Activated CD4-positive, alpha-beta T cell treated with anti-CD3 and anti-CD28 coated beads, Interleukin-2, amount 10 ng/mL, durations not matched to agents 7 days and 5 days (primary cell): ENCODE data around the gene CREB5. TPM values are rescaled to one million over a fixed set of nuclear protein-coding genes. Genes with fewer than 3 reads are reported as not detected.

Experiments
- CTCF ChIA-PET: fragments of 350-600 bp; sonication (Branson Sonifier 250); formaldehyde crosslinking; loops from one replicate; lab custom pipeline; 2021; ENCODE audit warnings: antibody characterized with exemption; lab: Charles Lee
- POLR2A ChIA-PET: fragments of 350-600 bp; sonication (Branson Sonifier 250); formaldehyde crosslinking; loops from one replicate; lab custom pipeline; 2021; ENCODE audit warnings: antibody characterized with exemption; lab: Charles Lee
- DNase-seq: peaks from one replicate; pipeline ENCODE4 v3.0.0-alpha.2; 2020
- H3K27ac Mint-ChIP-seq: one replicate; pipeline ENCODE4 v1.8.0; 2021; ENCODE audit warnings: mild to moderate bottlenecking, moderate library complexity, mixed read lengths
- H3K27me3 Mint-ChIP-seq: one replicate; pipeline ENCODE4 v1.8.0; 2021; ENCODE audit warnings: mixed read lengths
- H3K36me3 Mint-ChIP-seq: one replicate; pipeline ENCODE4 v1.8.0; 2021; ENCODE audit warnings: low read depth, mixed read lengths
- H3K4me1 Mint-ChIP-seq: one replicate; pipeline ENCODE4 v1.8.0; 2021; ENCODE audit warnings: mixed read lengths
- H3K4me3 Mint-ChIP-seq: one replicate; pipeline ENCODE4 v1.8.0; 2021; ENCODE audit warnings: mild to moderate bottlenecking, moderate library complexity, mixed read lengths
- H3K9me3 Mint-ChIP-seq: one replicate; pipeline ENCODE4 v1.8.0; 2021; ENCODE audit warnings: mixed read lengths
- total RNA-seq, 2 experiments: library from RNA; stranded (reverse); gene quantifications; one replicate each; pipeline ENCODE4 v1.2.3, GENCODE V29; 2021

CREB5 gene
- total RNA-seq, 2 experiments from 2014 or later = not detected

DNA sequence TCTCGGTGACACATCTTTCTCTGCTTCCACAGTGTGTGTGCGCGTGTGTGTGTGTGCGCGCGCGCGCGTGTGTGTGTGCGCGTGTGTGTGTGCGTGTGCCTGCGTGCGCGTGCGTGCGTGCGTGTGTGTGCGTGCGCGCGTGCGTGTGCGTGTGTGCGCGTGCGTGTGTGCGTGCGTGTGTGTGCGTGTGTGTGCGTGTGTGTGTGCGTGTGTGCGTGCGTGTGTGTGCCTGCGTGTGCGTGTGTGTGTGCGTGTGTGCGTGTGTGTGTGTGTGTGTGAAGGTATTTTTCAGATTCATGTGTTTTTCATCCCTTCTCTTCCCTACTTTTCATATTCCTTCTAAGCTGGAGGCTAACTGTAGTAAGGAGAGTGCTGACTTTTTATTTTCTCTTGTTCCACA lies 148.4 kb downstream of the CREB5 start:
- no peaks in the 10 kb centered on the region for H3K36me3 Mint-ChIP-seq
- H3K4me1 Mint-ChIP-seq = no peaks in the 10 kb centered on the region
- CTCF ChIA-PET = no interaction called here
- POLR2A ChIA-PET = no interaction called here
- no peak overlapping the region for H3K4me3 Mint-ChIP-seq
- no peaks in the 10 kb centered on the region for H3K9me3 Mint-ChIP-seq
- H3K27me3 Mint-ChIP-seq = peaks cover 3% of the 10 kb centered on the region
- no peak for DNase-seq
- no peak overlapping the region for H3K27ac Mint-ChIP-seq

GRCh38 chr7:28564033-28564432 lies 151.7 kb downstream of the CREB5 start:
- H3K27me3 Mint-ChIP-seq = peaks cover 1% of the 10 kb centered on the region
- no peaks in the 10 kb centered on the region for H3K36me3 Mint-ChIP-seq
- no peak for DNase-seq
- ChIA-PET POLR2A (no interaction called here), CTCF (no interaction called here)
- H3K9me3 Mint-ChIP-seq = no peaks in the 10 kb centered on the region
- H3K4me3 Mint-ChIP-seq = no peak overlapping the region
- no peaks in the 10 kb centered on the region for H3K4me1 Mint-ChIP-seq
- H3K27ac Mint-ChIP-seq = no peak overlapping the region

DNA sequence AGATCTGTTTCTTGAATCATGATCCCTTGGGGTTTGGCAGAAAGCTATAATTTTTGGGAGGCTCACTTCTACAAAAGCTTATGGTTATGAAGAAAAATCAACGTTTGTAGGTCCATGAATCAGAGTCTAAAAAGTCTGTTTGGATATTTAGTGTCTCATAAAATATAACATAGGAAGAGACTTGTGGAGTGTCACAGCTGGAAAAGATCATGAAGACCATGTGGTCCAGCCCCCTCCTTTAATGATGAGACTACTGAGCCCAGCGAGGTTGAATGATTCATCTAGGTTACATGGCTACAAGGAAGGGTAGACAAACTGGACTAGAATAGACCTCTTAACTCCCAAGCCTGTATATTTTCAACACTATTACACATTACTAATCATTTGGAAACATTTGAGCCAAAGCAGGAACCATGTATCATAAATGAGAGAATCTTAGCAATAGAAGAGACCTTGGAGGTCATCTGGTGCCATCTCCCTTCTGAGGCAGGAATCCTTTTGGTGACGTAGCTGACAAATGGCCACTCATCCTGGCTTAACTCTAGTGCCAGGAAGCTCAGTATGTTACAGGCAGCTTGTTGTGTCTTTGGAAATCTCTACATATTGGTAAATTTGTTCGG lies 152.5 kb downstream of the CREB5 start:
- POLR2A ChIA-PET = no interaction called here
- Mint-ChIP-seq H3K4me1 (no peaks in the 10 kb centered on the region), H3K4me3 (no peak overlapping the region), H3K27me3 (no peaks in the 10 kb centered on the region), H3K27ac (no peak overlapping the region), H3K9me3 (no peaks in the 10 kb centered on the region), H3K36me3 (no peaks in the 10 kb centered on the region)
- DNase-seq = no peak
- CTCF ChIA-PET = no interaction called here

DNA sequence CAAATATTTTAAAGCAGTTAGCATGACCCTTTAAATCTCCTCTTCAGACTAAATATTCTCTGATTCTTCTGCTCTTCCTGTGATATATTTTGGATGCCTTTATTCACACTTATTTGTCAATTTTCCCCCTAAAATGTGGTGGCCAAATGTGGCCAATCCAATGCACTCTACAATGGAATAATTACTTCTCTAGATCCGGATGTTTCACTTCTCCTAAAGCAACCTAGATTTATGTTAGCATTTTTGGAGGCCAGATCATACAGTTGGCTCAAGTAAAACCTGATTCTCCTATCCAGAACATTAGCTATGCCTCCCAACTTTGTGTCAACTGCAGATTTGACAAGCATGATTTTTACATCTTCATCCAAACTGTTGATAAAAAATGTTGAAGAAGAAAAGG lies 153.7 kb downstream of the CREB5 start:
- Mint-ChIP-seq H3K4me1 (no peaks in the 10 kb centered on the region), H3K9me3 (no peaks in the 10 kb centered on the region), H3K27ac (no peak overlapping the region), H3K4me3 (no peak overlapping the region), H3K36me3 (no peaks in the 10 kb centered on the region), H3K27me3 (no peaks in the 10 kb centered on the region)
- ChIA-PET POLR2A (no interaction called here), CTCF (no interaction called here)
- no peak for DNase-seq

DNA sequence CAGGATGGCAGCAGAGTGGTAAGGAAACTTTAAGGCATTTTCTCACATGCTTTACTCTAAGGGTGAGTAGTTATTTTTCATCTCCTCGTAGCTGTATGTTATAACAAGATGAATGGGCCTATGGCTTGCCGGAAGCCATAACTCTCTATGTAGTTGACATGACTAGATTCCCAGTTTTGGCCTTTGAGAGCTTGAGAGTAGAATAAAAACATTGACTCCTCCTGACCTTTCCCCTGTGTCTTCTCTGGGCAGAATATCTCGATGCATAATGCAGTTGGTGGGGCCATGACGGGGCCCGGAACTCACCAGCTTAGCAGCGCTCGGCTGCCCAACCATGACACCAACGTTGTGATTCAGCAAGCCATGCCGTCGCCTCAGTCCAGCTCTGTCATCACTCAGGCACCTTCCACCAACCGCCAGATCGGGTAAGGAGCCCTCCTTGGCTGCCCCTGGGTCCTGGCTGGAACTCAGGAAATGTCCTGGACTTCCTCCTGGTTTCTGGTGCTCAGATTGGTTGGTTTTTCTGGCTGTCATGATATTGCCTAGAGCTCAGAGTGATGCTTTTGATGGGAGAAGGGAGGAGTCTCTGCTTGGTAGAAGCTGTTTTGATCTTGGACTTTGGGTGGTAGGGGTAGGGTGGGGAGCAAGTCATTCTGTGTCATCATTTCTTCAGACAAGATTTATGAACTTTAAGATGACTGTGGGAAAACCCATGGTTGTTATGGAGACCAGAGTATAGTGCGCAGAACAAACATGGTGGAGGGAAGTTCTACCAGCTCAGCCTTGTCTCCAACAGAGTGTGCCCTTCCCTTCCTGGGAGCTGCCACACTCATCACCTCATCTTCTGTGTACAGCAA lies 158.0 kb downstream of the CREB5 start:
- Mint-ChIP-seq H3K9me3 (no peaks in the 10 kb centered on the region), H3K4me3 (no peak overlapping the region), H3K4me1 (no peaks in the 10 kb centered on the region), H3K36me3 (no peaks in the 10 kb centered on the region), H3K27ac (no peak overlapping the region), H3K27me3 (peaks cover 2% of the 10 kb centered on the region)
- ChIA-PET POLR2A (no interaction called here), CTCF (no interaction called here)
- no peak for DNase-seq

GRCh38 chr7:28570970-28571288 lies 158.6 kb downstream of the CREB5 start:
- H3K36me3 Mint-ChIP-seq = no peaks in the 10 kb centered on the region
- H3K4me3 Mint-ChIP-seq = no peak overlapping the region
- no peak for DNase-seq
- H3K4me1 Mint-ChIP-seq = no peaks in the 10 kb centered on the region
- no peaks in the 10 kb centered on the region for H3K9me3 Mint-ChIP-seq
- H3K27me3 Mint-ChIP-seq = peaks cover 2% of the 10 kb centered on the region
- H3K27ac Mint-ChIP-seq = no peak overlapping the region
- ChIA-PET POLR2A (no interaction called here), CTCF (no interaction called here)

GRCh38 chr7:28571405-28571804 lies 159.1 kb downstream of the CREB5 start:
- ChIA-PET POLR2A (no interaction called here), CTCF (no interaction called here)
- no peaks in the 10 kb centered on the region for H3K4me1 Mint-ChIP-seq
- no peak overlapping the region for H3K27ac Mint-ChIP-seq
- DNase-seq = no peak
- peaks cover 2% of the 10 kb centered on the region for H3K27me3 Mint-ChIP-seq
- H3K4me3 Mint-ChIP-seq = no peak overlapping the region
- H3K9me3 Mint-ChIP-seq = no peaks in the 10 kb centered on the region
- no peaks in the 10 kb centered on the region for H3K36me3 Mint-ChIP-seq

DNA sequence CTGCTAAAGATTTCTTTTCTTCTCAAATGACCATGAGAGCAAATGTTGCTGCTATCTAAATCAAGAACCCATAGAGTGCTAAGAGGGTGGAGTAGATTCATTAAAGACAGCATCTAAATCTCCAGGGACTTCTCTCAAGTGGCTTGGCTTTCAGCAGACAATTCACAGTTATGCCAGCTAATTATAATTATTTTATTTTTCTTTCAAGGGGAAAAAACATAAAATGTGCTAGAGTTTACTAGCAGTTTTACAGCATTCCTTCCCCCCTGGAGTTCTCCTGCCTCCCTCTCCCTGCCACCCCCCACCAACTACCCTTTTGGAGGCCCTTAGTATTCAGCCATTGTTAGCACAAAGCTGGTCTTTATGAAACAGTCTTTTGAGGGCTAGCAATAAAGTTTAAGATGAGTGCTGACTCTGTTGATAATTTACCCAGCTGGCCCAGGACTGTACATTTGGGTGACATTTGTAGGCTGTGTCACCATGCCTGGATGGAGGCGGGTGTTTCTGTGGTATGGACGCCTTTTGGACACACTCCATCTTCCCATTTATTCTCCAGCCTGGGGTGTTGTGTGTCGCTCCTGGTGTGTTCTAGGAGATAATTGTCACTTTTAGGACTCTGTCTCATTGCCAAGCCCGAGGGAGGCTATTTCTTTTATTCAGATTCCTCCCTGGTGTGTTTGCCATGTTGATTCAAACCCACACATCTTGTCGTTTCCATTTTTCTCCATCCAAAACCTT lies 160.2 kb downstream of the CREB5 start:
- no peak overlapping the region for H3K27ac Mint-ChIP-seq
- peaks cover 2% of the 10 kb centered on the region for H3K27me3 Mint-ChIP-seq
- no peak for DNase-seq
- CTCF ChIA-PET = no interaction called here
- POLR2A ChIA-PET = no interaction called here
- H3K36me3 Mint-ChIP-seq = no peaks in the 10 kb centered on the region
- H3K4me3 Mint-ChIP-seq = no peak overlapping the region
- no peaks in the 10 kb centered on the region for H3K4me1 Mint-ChIP-seq
- no peaks in the 10 kb centered on the region for H3K9me3 Mint-ChIP-seq

DNA sequence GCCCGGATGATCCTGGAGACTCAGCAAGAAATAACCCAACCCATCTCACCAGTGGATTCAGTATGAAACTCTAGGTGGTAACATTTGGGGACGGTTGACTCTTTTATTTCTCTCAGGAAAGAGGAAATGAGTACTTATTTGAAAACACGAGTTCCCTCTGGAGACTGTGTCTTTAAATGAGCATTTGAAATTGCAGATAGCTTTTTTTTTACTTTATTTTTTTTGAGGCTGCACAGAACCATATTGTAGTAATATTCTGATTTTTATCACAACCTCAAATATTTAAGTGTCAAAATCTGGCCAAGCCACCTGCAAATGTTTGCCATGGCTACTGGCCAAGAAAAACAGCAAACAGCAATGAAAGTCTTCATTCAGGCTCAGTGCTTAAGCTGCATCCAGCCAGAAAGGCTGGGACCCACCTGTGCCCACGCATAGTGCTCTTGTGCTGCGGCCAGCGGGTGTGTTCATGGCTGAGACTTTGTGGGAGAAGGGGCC lies 160.8 kb downstream of the CREB5 start:
- Mint-ChIP-seq H3K27me3 (peaks cover 4% of the 10 kb centered on the region), H3K9me3 (no peaks in the 10 kb centered on the region), H3K27ac (no peak overlapping the region), H3K4me3 (no peak overlapping the region), H3K4me1 (no peaks in the 10 kb centered on the region), H3K36me3 (no peaks in the 10 kb centered on the region)
- ChIA-PET CTCF (no interaction called here), POLR2A (no interaction called here)
- DNase-seq = no peak

GRCh38 chr7:28573651-28574301 lies 161.5 kb downstream of the CREB5 start:
- Mint-ChIP-seq H3K4me1 (no peaks in the 10 kb centered on the region), H3K9me3 (no peaks in the 10 kb centered on the region), H3K36me3 (no peaks in the 10 kb centered on the region), H3K27me3 (peaks cover 4% of the 10 kb centered on the region), H3K27ac (no peak overlapping the region), H3K4me3 (no peak overlapping the region)
- ChIA-PET POLR2A (no interaction called here), CTCF (no interaction called here)
- DNase-seq = no peak

DNA sequence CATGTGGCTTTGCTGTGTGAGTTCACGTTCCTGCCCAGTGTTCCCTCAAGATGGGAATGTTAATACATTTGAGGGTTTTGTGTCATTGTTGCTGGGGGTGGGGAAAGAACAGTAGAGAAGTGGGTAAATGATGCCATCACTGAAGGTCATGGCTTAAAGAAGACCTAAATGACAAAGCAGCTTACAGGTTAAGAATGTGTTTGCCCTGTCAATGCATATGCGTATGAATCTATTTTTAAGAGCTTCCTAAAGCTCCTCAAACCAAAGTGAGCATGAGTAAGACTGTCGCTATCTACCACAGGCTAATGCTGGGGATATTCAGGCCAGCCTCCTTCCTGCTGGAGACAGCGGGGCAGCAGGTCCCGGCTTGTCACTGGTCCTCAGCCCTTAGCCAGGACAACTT lies 162.9 kb downstream of the CREB5 start:
- no peaks in the 10 kb centered on the region for H3K36me3 Mint-ChIP-seq
- H3K4me3 Mint-ChIP-seq = no peak overlapping the region
- no peaks in the 10 kb centered on the region for H3K4me1 Mint-ChIP-seq
- ChIA-PET POLR2A (no interaction called here), CTCF (no interaction called here)
- peaks cover 4% of the 10 kb centered on the region for H3K27me3 Mint-ChIP-seq
- DNase-seq = no peak
- no peak overlapping the region for H3K27ac Mint-ChIP-seq
- H3K9me3 Mint-ChIP-seq = no peaks in the 10 kb centered on the region

- DNase-seq = no peak
- Mint-ChIP-seq H3K36me3 (no peaks in the 10 kb centered on the region), H3K9me3 (no peaks in the 10 kb centered on the region), H3K27me3 (peaks cover 7% of the 10 kb centered on the region), H3K27ac (no peak overlapping the region), H3K4me1 (no peaks in the 10 kb centered on the region), H3K4me3 (no peak overlapping the region)
- ChIA-PET CTCF (no interaction called here), POLR2A (no interaction called here)
Measured at GRCh38 chr7:28576656-28577055, 164.3 kb downstream of the CREB5 start.

DNA sequence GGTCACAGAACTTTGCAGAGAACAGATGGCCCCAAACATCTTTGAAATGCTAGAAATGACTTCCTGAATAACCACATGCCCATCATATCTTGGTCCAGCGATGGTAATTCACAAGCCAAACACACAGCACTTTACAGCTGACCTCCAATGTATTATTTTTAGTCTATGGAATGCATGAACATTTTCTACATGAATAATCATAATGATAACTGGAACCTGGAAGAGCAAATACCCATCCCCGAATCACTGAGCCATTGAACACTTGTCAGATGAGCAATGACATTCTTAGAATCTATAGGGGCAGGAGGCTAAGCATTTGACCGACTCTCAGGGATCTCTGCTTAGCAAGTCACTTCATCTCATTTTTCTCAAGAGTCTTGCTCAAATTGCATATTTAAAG lies 167.3 kb downstream of the CREB5 start:
- Mint-ChIP-seq H3K4me1 (no peaks in the 10 kb centered on the region), H3K36me3 (no peaks in the 10 kb centered on the region), H3K27ac (no peak overlapping the region), H3K9me3 (no peaks in the 10 kb centered on the region), H3K4me3 (no peak overlapping the region), H3K27me3 (peaks cover 9% of the 10 kb centered on the region)
- ChIA-PET POLR2A (no interaction called here), CTCF (no interaction called here)
- DNase-seq = no peak
